Upper lobe of left lung (tissue), 4 donors: Measurements from ENCODE around the gene ZNF576.

Experiments
- CTCF ChIP-seq, 6 experiments: fragments of 450-650 bp in 4 of 6; fragments of 200-600 bp in 2 of 6; sonication (generic) in 2 of 6; IDR thresholded peaks; one replicate each; pipeline ENCODE4 v1.5.1; 2016 to 2019; ENCODE audit warnings: antibody characterized with exemption in 6 of 6
- POLR2A ChIP-seq, 4 donors: fragments of 450-650 bp; IDR thresholded peaks; one replicate each; pipeline ENCODE4 v1.5.1; 2016 to 2017; ENCODE audit warnings: antibody characterized with exemption in 4 of 4, mild to moderate bottlenecking in 2 of 4
- POLR2AphosphoS5 ChIP-seq, 2 donors: sonication (generic); formaldehyde crosslinking; IDR thresholded peaks; one replicate each; pipeline ENCODE4 v1.5.1; 2017; ENCODE audit warnings: antibody characterized with exemption in 2 of 2

- TF ChIP-seq CTCF (IDR thresholded peaks at IDR 0.05) (no peak), POLR2A (IDR thresholded peaks at IDR 0.05) (no peak), POLR2AphosphoS5 (IDR thresholded peaks at IDR 0.05) (no peak)
Measured at GRCh38 chr19:43616306-43616705, 19.9 kb downstream of the ZNF576 start.
